Activated CD4-positive, CD25-positive, alpha-beta regulatory T cell treated with anti-CD3 and anti-CD28 coated beads, Interleukin-2, amount 50 U/mL, for 72 hours (primary cell): ENCODE data around the gene IGSF9.

Experiments
- DNase-seq: peaks from one replicate; pipeline ENCODE4 v3.0.0; 2021

The IGSF9 gene

GRCh38 chr1:159945483-159946241 lies at the start of gene IGSF9:
Gene IGSF9 (minus strand): TSS chr1:159945613. CDS start chr1:159943454, 2,159 bp downstream.
- no peak for DNase-seq

DNA sequence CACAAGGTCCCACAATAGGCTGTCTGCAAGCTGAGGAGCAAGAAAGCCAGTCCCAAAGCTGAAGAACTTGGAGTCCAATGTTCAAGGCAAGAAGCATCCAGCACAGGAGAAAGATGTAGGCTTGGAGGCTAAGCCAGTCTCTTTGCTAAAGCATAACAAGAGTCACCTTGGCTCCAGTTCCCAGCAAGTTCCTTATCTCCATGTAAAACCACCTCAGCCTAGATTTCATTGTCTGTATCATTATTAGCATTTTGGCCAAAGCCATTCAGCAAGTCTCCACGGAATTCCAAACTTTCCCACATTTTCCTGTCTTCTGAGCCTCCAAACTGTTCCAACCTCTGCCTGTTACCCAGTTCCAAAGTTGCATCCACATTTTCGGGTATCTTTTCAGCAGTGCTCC lies 49.5 kb upstream of the IGSF9 start:
- DNase-seq = no peak

- DNase-seq = no peak
Observed at GRCh38 chr1:159993911-159994310, 48.5 kb upstream of the IGSF9 start.

DNA sequence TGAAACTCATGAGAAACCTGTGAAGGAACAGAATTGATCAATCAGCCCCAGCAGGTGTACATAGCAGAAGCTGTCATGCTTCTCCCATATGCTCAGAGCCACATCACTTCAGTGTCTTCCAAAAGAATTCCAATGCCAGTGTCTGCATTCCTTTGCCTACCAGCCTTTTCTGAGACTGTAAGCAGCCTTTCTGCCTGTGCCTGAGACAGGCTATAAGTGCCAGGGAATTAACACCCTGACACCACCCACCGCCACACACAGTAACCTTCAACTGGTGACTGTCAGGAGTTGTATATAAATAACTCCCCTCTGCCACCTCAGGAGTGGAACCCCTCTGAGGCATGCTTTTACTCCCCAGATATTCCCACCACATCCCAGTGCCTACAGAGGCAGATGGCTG lies 46.7 kb upstream of the IGSF9 start:
- no peak for DNase-seq

GRCh38 chr1:159991513-159991912 lies 46.1 kb upstream of the IGSF9 start:
- no peak for DNase-seq

DNA sequence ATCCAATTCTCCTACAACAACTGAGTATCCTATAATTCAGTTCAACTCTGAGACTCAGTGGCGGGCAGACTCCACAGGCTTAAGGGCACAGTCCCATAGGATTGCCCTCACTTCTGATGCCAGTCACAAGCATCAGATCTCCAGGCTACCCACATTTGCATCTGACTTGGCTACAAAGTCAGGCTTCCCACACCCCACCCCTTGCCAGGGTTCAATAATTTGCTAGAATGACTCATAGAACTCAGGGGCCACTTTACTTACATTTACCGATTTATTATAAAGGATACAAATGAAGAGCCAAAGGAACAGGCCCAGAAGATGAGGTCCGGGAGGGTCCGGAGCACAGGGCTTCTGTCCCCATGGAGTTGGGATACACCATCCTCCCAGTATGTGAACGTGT lies 44.6 kb upstream of the IGSF9 start:
- no peak for DNase-seq

DNA sequence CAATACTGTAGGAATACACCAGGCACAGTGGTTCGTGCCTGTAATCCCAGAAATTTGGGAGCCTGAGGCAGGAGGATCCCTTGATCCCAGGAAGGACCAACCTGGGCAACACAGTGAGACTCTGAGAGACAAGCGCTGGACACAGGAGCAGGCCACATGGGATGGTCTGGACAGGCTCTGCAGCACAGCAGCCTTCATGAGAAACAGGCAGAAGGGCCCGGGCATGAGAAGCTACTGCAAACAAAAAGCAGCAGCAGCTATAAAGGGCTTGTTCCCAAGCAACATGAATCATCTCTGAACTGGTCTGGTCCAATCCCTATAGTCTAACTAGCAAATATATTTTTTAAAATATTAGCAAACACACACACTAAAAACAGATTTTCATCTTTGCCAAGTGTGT lies 44.2 kb upstream of the IGSF9 start:
- DNase-seq = no peak

DNA sequence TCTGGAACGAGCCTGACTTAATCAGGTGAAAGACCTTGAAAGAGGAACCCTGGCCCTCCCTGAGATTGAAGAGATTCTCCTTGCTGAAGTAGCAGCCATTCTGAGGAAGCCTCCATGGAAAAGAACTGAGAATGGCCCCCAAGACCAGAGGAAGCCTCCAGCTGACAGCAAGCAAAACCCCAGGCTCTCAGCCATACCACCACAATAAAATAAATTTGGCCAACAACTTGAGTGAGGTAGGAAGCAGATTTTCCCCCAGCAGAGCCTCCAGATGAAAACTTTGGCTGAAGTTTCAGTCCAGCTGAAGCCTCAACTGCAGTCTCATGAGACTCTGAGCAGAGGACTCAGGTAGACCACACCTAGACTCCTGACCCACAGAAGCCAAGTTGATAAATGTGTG lies 42.6 kb upstream of the IGSF9 start:
- no peak for DNase-seq

- DNase-seq = no peak
Observed at GRCh38 chr1:159987186-159987585, 41.8 kb upstream of the IGSF9 start.

DNA sequence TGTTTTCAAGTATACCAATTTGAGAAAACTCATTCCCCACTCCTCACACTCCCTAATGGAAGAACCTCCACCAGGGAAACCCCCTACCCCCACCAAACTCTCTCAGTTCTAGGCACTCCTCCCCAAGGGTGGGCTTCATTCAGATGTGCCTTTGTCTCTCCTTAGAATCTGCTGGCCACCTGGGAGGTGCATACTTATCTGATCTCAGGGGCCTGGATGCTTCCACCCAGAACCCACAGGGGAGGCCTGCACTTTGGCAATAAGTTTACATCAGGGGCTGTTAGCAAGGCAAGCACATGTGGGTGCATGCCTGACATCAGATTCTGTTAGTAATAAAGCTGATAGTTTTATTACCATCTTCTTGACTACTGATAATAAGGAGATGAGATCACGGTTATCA lies 41.1 kb upstream of the IGSF9 start:
- DNase-seq = no peak

DNA sequence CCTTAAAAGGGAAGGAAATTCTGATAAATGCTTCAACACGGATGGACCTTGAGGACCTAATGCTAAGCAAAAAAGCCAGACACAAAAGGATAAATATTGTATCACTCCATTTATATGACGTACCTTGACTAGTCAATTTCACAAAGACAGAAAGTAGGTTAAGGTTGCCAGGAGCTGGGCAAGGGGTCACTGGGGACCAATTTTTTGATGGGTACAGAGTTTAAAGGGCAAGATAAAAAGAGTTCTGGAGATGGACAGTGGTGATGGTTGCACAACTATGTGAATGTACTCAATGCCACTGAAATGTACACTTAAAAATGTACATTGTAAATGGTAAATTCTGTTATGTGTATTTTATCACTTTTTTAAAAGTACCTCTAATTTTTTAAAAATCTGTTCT lies 40.7 kb upstream of the IGSF9 start:
- DNase-seq = no peak

- DNase-seq = no peak
Observed at GRCh38 chr1:159985473-159985872, 40.1 kb upstream of the IGSF9 start.

- no peak for DNase-seq
Observed at GRCh38 chr1:159983681-159984080, 38.3 kb upstream of the IGSF9 start.

DNA sequence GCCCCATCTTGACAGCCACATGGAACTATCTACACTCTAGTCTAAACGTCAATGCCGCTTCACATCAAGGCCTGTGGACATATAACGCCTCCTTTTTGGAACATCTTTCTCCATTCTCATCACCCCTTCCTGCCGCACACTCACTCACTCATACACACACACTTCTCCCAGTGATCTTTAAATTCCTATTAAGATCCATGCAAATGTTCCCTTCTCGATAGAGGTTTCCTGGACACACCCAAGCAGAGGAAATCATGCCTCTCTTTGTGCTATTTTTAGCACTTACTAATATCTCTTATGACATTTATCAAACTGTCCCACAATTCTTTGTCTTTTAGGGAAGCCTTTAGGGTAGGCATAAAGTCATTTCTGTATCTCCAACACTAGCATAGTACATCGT lies 36.9 kb upstream of the IGSF9 start:
- no peak for DNase-seq

DNA sequence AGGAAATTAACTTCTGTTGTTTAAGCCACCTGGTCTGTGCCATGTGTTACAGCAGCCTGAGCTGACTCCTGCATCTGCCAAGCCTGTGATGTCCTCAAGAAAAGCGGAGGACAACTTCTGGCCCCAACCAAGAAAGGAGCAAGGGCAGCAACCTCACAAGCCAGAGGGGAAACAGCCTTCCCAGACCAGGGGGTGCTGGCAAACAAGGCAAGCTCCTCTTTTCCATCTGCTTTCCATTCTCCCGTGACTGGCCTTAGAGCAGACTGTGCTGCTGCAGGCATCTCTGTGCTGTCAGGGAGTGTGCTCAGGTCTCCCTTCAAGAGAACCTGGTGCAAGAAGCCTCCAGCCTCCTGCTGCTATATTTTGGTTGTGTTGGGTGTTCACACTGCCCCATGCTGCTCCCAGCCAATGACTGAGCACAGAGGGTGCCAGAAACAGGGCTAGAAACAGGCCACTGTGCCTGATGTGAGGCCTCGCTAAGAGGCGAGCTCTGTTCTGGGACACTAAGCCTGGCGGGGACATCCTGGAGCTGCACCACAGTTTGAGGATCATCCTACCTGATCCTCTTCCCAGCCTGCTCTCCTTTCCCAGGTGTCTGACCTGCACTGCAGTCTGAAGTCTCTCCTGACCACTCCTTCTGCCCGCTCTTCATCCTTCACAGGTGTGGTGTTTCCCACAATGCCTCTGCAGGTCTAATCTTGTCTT lies 36.1 kb upstream of the IGSF9 start:
- DNase-seq = no peak

DNA sequence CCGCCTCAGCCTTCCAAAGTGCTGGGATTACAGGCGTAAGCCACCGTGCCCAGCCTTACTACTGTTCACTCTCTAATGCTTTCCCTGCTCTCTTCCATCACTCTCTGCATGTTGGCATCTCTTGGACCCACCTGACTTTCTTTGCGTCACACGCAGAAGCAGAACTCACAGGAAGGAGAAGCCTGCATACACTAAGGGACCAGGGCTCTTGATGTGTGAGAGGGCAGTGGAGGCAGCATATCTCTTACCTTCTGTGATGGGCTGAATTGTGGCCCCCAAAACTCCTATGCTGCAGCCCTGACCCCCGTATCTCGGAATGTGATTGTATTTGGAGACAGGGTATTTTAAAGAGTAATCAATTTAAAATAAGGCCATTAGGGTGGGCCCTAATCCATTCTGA lies 35.4 kb upstream of the IGSF9 start:
- no peak for DNase-seq

DNA sequence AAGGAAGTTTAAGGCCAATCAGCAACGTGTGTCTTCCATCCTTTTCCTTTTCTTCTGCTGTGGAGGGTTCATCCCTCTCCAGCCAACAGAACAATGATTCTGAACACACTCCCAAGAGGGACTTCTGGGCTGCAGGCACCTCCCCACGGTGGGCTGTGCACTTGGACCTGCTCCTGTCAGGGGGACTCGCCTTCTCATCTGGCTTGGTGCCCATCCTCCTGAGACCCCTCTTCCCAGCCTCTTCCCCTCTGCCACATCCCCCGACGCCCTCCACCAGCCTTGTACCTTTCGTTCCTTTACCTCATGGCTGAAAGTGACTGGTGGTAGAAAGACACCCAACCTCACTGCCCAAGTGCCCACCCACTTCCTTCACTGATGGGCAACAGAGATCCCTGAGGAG lies 34.7 kb upstream of the IGSF9 start:
- no peak for DNase-seq

DNA sequence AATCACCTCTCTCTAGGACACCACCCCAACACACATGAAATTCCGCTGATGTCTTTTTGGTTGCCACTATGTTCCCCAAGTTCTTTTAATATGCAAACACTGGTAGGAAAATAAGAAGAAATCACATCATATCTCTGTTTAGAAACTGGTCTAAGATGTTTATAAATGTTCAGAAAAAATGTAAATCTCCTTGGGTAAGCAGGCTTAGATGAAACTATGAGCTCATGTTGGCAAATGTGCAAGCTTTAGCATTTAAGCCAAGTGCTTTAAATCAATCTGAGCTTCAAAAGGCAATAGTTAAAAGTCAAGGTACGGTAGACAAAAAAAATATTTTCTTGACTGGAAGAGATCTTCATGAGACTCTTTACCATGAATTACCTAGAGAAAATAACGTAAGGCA lies 33.8 kb upstream of the IGSF9 start:
- DNase-seq = no peak

- no peak for DNase-seq
Observed at GRCh38 chr1:159978107-159978398, 32.6 kb upstream of the IGSF9 start.

DNA sequence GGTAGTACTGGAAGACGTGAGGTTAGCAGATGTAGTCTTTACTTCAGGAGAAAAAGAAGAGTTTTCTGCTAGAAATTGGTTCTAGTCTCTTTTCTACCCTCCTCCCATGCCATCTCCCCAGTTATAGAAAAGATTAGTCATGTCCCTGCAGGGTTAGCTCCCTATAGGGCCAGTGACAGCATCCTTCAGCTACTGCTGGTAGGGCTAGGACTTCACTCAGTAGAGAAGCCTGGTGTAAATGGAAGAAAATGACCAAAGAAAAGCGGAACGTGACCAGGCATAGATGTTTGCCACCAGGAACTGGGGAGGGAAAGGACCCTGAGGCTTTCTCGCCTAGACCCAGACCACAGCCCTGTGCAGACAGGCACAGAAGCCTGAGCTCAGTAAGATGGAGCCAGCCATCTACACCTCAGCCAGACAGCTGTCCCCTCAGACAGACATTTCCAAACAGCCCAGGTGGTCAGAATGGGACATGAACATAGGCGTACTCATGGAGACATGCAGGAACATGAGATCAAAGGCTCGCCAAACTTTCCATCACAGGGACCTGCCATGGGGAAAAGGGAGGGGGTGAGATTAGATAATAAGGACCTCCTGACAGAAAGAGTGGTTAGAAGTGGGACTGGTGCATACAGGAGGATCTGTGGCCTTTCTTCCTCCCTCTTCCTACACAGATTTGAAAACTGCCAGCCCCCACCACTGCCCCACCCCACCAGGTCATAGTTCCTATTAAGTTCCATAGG lies 32.1 kb upstream of the IGSF9 start:
- no peak for DNase-seq

DNA sequence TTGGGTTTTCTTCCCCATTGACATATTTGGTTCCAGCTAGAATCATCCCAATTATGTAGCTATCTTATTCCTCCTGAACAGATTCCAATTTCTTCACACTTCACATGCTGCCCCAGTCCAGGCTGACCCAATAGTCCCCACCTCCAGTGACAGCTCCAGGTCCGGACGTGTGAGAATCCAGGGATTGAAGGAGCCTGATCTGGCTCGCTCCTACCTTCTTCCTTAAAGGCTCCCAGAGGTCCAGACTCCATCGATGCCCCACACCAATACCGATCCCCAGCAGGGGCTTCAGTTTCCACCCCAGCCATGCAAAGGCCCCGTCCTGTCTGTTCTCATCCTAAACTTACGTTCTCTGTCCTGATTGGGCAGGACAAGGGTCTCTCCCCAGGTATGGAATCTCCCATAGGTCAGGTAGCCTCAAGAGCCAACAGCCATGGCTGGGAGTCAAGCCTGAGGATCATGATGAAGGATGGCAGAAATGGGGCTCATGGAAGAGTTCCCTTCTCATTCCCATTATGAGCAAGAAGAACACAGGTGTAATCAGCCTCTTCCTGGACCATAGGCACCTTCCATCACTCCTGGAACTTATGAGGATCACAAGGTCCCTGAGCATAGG lies 29.0 kb upstream of the IGSF9 start:
- no peak for DNase-seq

- DNase-seq = no peak
Observed at GRCh38 chr1:159973350-159973940, 28.0 kb upstream of the IGSF9 start.

GRCh38 chr1:159972443-159973205 lies 27.2 kb upstream of the IGSF9 start:
- no peak for DNase-seq
